HCT116 (cell line): ENCODE results near the gene DAPK1. TPM values are rescaled to one million over a fixed set of nuclear protein-coding genes. Genes with fewer than 3 reads are reported as not detected.

Source experiments
- ATAC-seq: fragments of 200-7000 bp; cut with Tn5 transposase; 2 replicates; pipeline ENCODE4 v1.9.1; 2020; ENCODE audit warnings: mild to moderate bottlenecking, moderate library complexity
- BruUV-seq: library from RNA; stranded (reverse); fragments of 400-500 nt; replicated peaks from 2 replicates; lab custom pipeline; 2021; lab: Mats Ljungman, UMichigan
- CTCF ChIA-PET: fragments of 300-600 bp; sonication (Branson Sonifier 250); formaldehyde crosslinking; loops from one replicate; lab custom pipeline; 2021; ENCODE audit warnings: antibody characterized with exemption; lab: Charles Lee
- POLR2A ChIA-PET: fragments of 300-600, 350-600 bp; sonication (Branson Sonifier 250); formaldehyde crosslinking; loops from one replicate; lab custom pipeline; 2021; ENCODE audit warnings: antibody characterized with exemption; lab: Charles Lee
- RAD21 ChIA-PET, 2 experiments: fragments of 300-600 bp; sonication (Branson Sonifier 250); formaldehyde crosslinking; loops; one replicate each; lab custom pipeline; 2023; ENCODE audit warnings: low total read pairs in 2 of 2; ENCODE audit not compliant: uncharacterized antibody in 2 of 2, unreplicated experiment in 2 of 2, low non-redundant PET in 1 of 2; lab: Charles Lee
- DNase-seq: peaks from one replicate; pipeline ENCODE4 v3.0.0-alpha.2; 2010; ENCODE audit warnings: low read depth, low spot score
- H2AFZ ChIP-seq: fragments of 200-600 bp; shearing (Covaris generic), sonication (generic); 2 replicates; pipeline ENCODE4 v1.6.1; 2017; ENCODE audit warnings: low read depth, mixed run types, mixed read lengths, antibody characterized with exemption, low read length; ENCODE audit not compliant: poor library complexity, severe bottlenecking
- H3K27ac ChIP-seq: 2 replicates; pipeline ENCODE4 v1.5.1; 2012; ENCODE audit warnings: low read depth, low read length
- H3K27me3 ChIP-seq: fragments of 200-600 bp; sonication (generic); 2 replicates; pipeline ENCODE4 v1.6.1; 2016; ENCODE audit warnings: mixed run types, low read length, mixed read lengths; ENCODE audit not compliant: insufficient read depth
- H3K36me3 ChIP-seq, 2 experiments: fragments of 200-500 bp in 1 of 2; fragments of 200-600 bp in 1 of 2; sonication (Bioruptor generic) in 1 of 2; sonication (generic) in 1 of 2; 2 replicates each; pipeline versions ENCODE4 v1.5.1 to v1.6.1; 2014 to 2016; ENCODE audit warnings: low read length in 2 of 2, inconsistent platforms in 1 of 2, mixed read lengths in 1 of 2, mixed run types in 1 of 2; ENCODE audit not compliant: insufficient read depth in 2 of 2, control insufficient read depth in 1 of 2
- H3K4me1 ChIP-seq, 2 experiments: fragments of 200-600 bp in 1 of 2; sonication (generic) in 1 of 2; 2 replicates each; pipeline versions ENCODE4 v1.5.1 to v1.6.1; 2012 to 2017; ENCODE audit warnings: low read length in 2 of 2, inconsistent platforms in 1 of 2, mild to moderate bottlenecking in 1 of 2, mixed read lengths in 1 of 2, mixed run types in 1 of 2, moderate library complexity in 1 of 2; ENCODE audit not compliant: insufficient read depth in 2 of 2, control insufficient read depth in 1 of 2
- H3K4me2 ChIP-seq: fragments of 200-600 bp; sonication (generic); 2 replicates; pipeline ENCODE4 v1.6.1; 2017; ENCODE audit warnings: mixed run types, low read length, mixed read lengths
- H3K4me3 ChIP-seq, 2 experiments: fragments of 200-600 bp in 1 of 2; sonication (generic) in 1 of 2; replicated peaks in 1 of 2; 2 replicates each; pipeline ENCODE4 v1.5.1; 2011 to 2016; ENCODE audit warnings: low read length in 2 of 2, control low read depth in 1 of 2, low read depth in 1 of 2, mild to moderate bottlenecking in 1 of 2, mixed read lengths in 1 of 2, mixed run types in 1 of 2
- H3K79me2 ChIP-seq: fragments of 200-600 bp; sonication (generic); 2 replicates; pipeline ENCODE4 v1.6.1; 2017; ENCODE audit warnings: mild to moderate bottlenecking, mixed run types, low read length, moderate library complexity, mixed read lengths; ENCODE audit not compliant: insufficient read depth
- H3K9ac ChIP-seq: fragments of 200-600 bp; sonication (generic); 2 replicates; pipeline ENCODE4 v1.6.1; 2016; ENCODE audit warnings: low read length, mixed read lengths
- H3K9me2 ChIP-seq: fragments of 200-600 bp; sonication (generic), shearing (Covaris generic); 2 replicates; pipeline ENCODE4 v1.6.1; 2017; ENCODE audit warnings: mixed run types, mild to moderate bottlenecking, moderate library complexity; ENCODE audit not compliant: insufficient read depth
- H3K9me3 ChIP-seq, 2 experiments: fragments of 200-500 bp in 1 of 2; fragments of 200-600 bp in 1 of 2; sonication (Bioruptor generic) in 1 of 2; sonication (generic) in 1 of 2; 2 replicates each; pipeline ENCODE4 v1.6.1; 2014 to 2017; ENCODE audit warnings: low read length in 2 of 2, mixed read lengths in 2 of 2, inconsistent platforms in 1 of 2, low read depth in 1 of 2, mild to moderate bottlenecking in 1 of 2, mixed run types in 1 of 2, moderate library complexity in 1 of 2; ENCODE audit not compliant: control insufficient read depth in 1 of 2, insufficient read depth in 1 of 2
- H4K20me1 ChIP-seq: fragments of 200-600 bp; sonication (generic), shearing (Covaris generic); 2 replicates; pipeline ENCODE4 v1.6.1; 2017; ENCODE audit warnings: mixed run types, mild to moderate bottlenecking, moderate library complexity; ENCODE audit not compliant: insufficient read depth
- ATF3 ChIP-seq: IDR thresholded peaks from 2 replicates; pipeline ENCODE4 v1.6.1; 2012
- CBX3 ChIP-seq: IDR thresholded peaks from 2 replicates; pipeline ENCODE4 v1.6.1; 2012; ENCODE audit warnings: low read depth
- CEBPB ChIP-seq: IDR thresholded peaks from 2 replicates; pipeline ENCODE4 v1.6.1; 2012; ENCODE audit warnings: low read depth
- EZH2phosphoT487 ChIP-seq: fragments of 200-600 bp; IDR thresholded peaks from 2 replicates; pipeline ENCODE4 v1.6.1; 2018; ENCODE audit warnings: antibody characterized with exemption, borderline replicate concordance
- FOSL1 ChIP-seq: IDR thresholded peaks from 2 replicates; pipeline ENCODE4 v1.6.1; 2012; ENCODE audit warnings: low read depth
- RAD21 ChIP-seq: IDR thresholded peaks from 2 replicates; pipeline ENCODE4 v1.6.1; 2012; ENCODE audit warnings: low read depth, mild to moderate bottlenecking
- REST ChIP-seq: IDR thresholded peaks from 2 replicates; pipeline ENCODE4 v1.6.1; 2012; ENCODE audit warnings: low read depth
- SIN3A ChIP-seq: IDR thresholded peaks from 2 replicates; pipeline ENCODE4 v1.6.1; 2012; ENCODE audit warnings: low read depth
- SRF ChIP-seq: IDR thresholded peaks from 2 replicates; pipeline ENCODE4 v1.6.1; 2012; ENCODE audit warnings: low read depth
- TCF7L2 ChIP-seq: IDR thresholded peaks from 2 replicates; pipeline ENCODE4 v1.7.0; 2011; ENCODE audit warnings: borderline replicate concordance, inconsistent platforms; ENCODE audit not compliant: insufficient read depth, insufficient read length; ENCODE audit errors: extremely low read depth
- YY1 ChIP-seq: IDR thresholded peaks from 2 replicates; pipeline ENCODE4 v1.6.1; 2011; ENCODE audit warnings: low read length, low read depth, moderate library complexity, mild to moderate bottlenecking; ENCODE audit not compliant: insufficient replicate concordance; ENCODE audit errors: extremely low read depth
- ZFX ChIP-seq: fragments of 450-650 bp; IDR thresholded peaks from 2 replicates; pipeline ENCODE4 v1.6.1; 2017
- ZNF274 ChIP-seq: fragments of 200-500 bp; sonication (Bioruptor generic); IDR thresholded peaks from 2 replicates; pipeline ENCODE4 v1.6.1; 2014; ENCODE audit warnings: mild to moderate bottlenecking, low read depth, low read length, inconsistent platforms
- intact Hi-C: fragments of 100-400 bp; cut with micrococcal nuclease; formaldehyde crosslinking; loops from 2 replicates; pipeline ENCODE4 v1.10.0; 2022
- total RNA-seq: library from RNA; stranded (reverse); gene quantifications from one replicate; pipeline ENCODE4 v1.2.1, GENCODE V29; 2021; ENCODE audit not compliant: unreplicated experiment
- TF ChIP-seq, protein P1 (sequence below), 3 experiments: fragments of 200-600 bp in 1 of 3; sonication (generic) in 1 of 3; IDR thresholded peaks in 2 of 3; conservative IDR thresholded peaks in 1 of 3; 2 replicates each; pipeline ENCODE4 v1.5.1; 2012 to 2017; ENCODE audit warnings: low read depth in 2 of 3, low read length in 2 of 3, antibody characterized with exemption in 1 of 3, borderline replicate concordance in 1 of 3, control low read depth in 1 of 3, mild to moderate bottlenecking in 1 of 3, mixed read lengths in 1 of 3, mixed run types in 1 of 3, moderate library complexity in 1 of 3; ENCODE audit not compliant: insufficient read depth in 1 of 3
- TF ChIP-seq, protein P2 (sequence below): IDR thresholded peaks from 2 replicates; pipeline ENCODE4 v1.6.1; 2012

DAPK1 gene
- total RNA-seq, 1 experiment from 2014 or later, result 5.6 TPM

GRCh38 chr9:87667164-87667738 lies 169.6 kb downstream of the DAPK1 start:
- Histone ChIP-seq H3K9ac (no peak overlapping the region), H3K4me3 (no peak overlapping the region), H3K27me3 (no peaks in the 10 kb centered on the region), H3K79me2 (no peaks in the 10 kb centered on the region), H2AFZ (no peak overlapping the region), H3K4me1 (no peaks in the 10 kb centered on the region), H3K4me2 (no peak overlapping the region), H4K20me1 (no peaks in the 10 kb centered on the region), H3K9me3 (peaks cover 6% of the 10 kb centered on the region in 2 experiments; a peak in 3 of 4 replicates), H3K27ac (no peak overlapping the region), H3K36me3 (no peaks in the 10 kb centered on the region), H3K9me2 (no peaks in the 10 kb centered on the region)
- TF ChIP-seq ATF3, result no peak
- TF ChIP-seq, protein P1, sequence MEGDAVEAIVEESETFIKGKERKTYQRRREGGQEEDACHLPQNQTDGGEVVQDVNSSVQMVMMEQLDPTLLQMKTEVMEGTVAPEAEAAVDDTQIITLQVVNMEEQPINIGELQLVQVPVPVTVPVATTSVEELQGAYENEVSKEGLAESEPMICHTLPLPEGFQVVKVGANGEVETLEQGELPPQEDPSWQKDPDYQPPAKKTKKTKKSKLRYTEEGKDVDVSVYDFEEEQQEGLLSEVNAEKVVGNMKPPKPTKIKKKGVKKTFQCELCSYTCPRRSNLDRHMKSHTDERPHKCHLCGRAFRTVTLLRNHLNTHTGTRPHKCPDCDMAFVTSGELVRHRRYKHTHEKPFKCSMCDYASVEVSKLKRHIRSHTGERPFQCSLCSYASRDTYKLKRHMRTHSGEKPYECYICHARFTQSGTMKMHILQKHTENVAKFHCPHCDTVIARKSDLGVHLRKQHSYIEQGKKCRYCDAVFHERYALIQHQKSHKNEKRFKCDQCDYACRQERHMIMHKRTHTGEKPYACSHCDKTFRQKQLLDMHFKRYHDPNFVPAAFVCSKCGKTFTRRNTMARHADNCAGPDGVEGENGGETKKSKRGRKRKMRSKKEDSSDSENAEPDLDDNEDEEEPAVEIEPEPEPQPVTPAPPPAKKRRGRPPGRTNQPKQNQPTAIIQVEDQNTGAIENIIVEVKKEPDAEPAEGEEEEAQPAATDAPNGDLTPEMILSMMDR (IDR thresholded peaks at IDR 0.05 in 2 of 3, conservative IDR thresholded peaks at IDR 0.05 in 1 of 3; ENCODE audit: borderline replicate concordance in 1 of 3, insufficient read depth in 1 of 3, low read depth in 2 of 3, low read length in 2 of 3), result peak in 2 of 3 experiments; percentile 46 to 52; a peak in 4 of 6 replicates
- peak; percentile 47 for TF ChIP-seq RAD21
- peak; percentile 87 for TF ChIP-seq CBX3
- no TSS peak for BruUV-seq
- ChIA-PET RAD21 (no interaction called here), CTCF (no interaction called here), POLR2A (no interaction called here)
- ATAC-seq (peak; percentile 38), DNase-seq (peak; percentile 23)
- intact Hi-C loops, result no loop called here

- H3K79me2 ChIP-seq, result no peaks in the 10 kb centered on the region
- peaks cover 6% of the 10 kb centered on the region in 2 experiments; a peak in 3 of 4 replicates for H3K9me3 ChIP-seq
- no peaks in the 10 kb centered on the region for H3K9me2 ChIP-seq
- no peak for ATAC-seq
- no peak overlapping the region for H3K4me2 ChIP-seq
- no peak overlapping the region for H2AFZ ChIP-seq
- POLR2A ChIA-PET, result no interaction called here
- H4K20me1 ChIP-seq, result no peaks in the 10 kb centered on the region
- H3K36me3 ChIP-seq, result no peaks in the 10 kb centered on the region
- H3K27ac ChIP-seq, result no peak overlapping the region
- DNase-seq, result no peak
- no peaks in the 10 kb centered on the region for H3K27me3 ChIP-seq
- intact Hi-C loops, result no loop called here
- no peaks in the 10 kb centered on the region for H3K4me1 ChIP-seq
- no TSS peak for BruUV-seq
- no peak overlapping the region for H3K9ac ChIP-seq
- no peak overlapping the region for H3K4me3 ChIP-seq
- RAD21 ChIA-PET, result no interaction called here
- CTCF ChIA-PET, result no interaction called here
- no peak for TF ChIP-seq ZFX
- no peak for TF ChIP-seq REST
- TF ChIP-seq RAD21, result no peak
- no peak for TF ChIP-seq FOSL1
- no peak for TF ChIP-seq TCF7L2
- no peak for TF ChIP-seq YY1
- TF ChIP-seq, protein P2, sequence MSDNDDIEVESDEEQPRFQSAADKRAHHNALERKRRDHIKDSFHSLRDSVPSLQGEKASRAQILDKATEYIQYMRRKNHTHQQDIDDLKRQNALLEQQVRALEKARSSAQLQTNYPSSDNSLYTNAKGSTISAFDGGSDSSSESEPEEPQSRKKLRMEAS, result no peak
- no peak for TF ChIP-seq CEBPB
- TF ChIP-seq SRF, result no peak
- no peak for TF ChIP-seq ZNF274
- TF ChIP-seq EZH2phosphoT487, result no peak
- no peak for TF ChIP-seq SIN3A
Observed at GRCh38 chr9:87668222-87668621, 170.6 kb downstream of the DAPK1 start.
